SK-N-SH (cell line): ENCODE data around the gene TM9SF4. TPM values are rescaled to one million over a fixed set of nuclear protein-coding genes. Genes with fewer than 3 reads are reported as not detected.

Source experiments
- CTCF ChIA-PET: fragments of 300-600, 350-600 bp; formaldehyde crosslinking; extraction: SDS; loops from one replicate; lab custom pipeline; 2021; lab: Yijun Ruan, JAX
- POLR2A ChIA-PET: fragments of 350-600 bp; sonication (Branson Sonifier 250); formaldehyde crosslinking; extraction: SDS; loops from one replicate; lab custom pipeline; 2020; ENCODE audit warnings: antibody characterized with exemption, inconsistent platforms; lab: Yijun Ruan, JAX
- DNase-seq: peaks from one replicate; pipeline ENCODE4 v3.0.0; 2012
- H2AFZ ChIP-seq: fragments of 200-600 bp; sonication (generic); 2 replicates; pipeline ENCODE4 v1.8.1; 2016; ENCODE audit warnings: antibody characterized with exemption, mild to moderate bottlenecking, low read depth
- H3F3A ChIP-seq: fragments of 200-600 bp; sonication (generic); replicated peaks from 2 replicates; pipeline ENCODE3; 2016; ENCODE audit warnings: antibody characterized with exemption, mild to moderate bottlenecking; ENCODE audit not compliant: insufficient read depth
- H3K27ac ChIP-seq, 2 experiments: fragments of 200-500 bp in 1 of 2; fragments of 200-600 bp in 1 of 2; sonication (Bioruptor generic) in 1 of 2; sonication (generic), shearing (Covaris generic) in 1 of 2; 2 replicates each; pipeline versions ENCODE4 v1.5.1 to v1.6.1; 2014 to 2016; ENCODE audit warnings: low read depth in 2 of 2, inconsistent platforms in 1 of 2, low read length in 1 of 2, mild to moderate bottlenecking in 1 of 2, mixed read lengths in 1 of 2
- H3K27me3 ChIP-seq: fragments of 200-600 bp; sonication (generic), shearing (Covaris generic); 2 replicates; pipeline ENCODE4 v1.6.1; 2016; ENCODE audit warnings: mixed run types; ENCODE audit not compliant: insufficient read depth
- H3K36me3 ChIP-seq, 2 experiments: fragments of 200-500 bp in 1 of 2; fragments of 200-600 bp in 1 of 2; sonication (Bioruptor generic) in 1 of 2; sonication (generic) in 1 of 2; replicated peaks in 1 of 2; 2 replicates each; pipeline versions ENCODE3 to v1.5.1; 2014 to 2016; ENCODE audit warnings: low read length in 1 of 2, mild to moderate bottlenecking in 1 of 2; ENCODE audit not compliant: insufficient read depth in 2 of 2, control insufficient read depth in 1 of 2
- H3K4me1 ChIP-seq, 2 experiments: fragments of 200-500 bp in 1 of 2; fragments of 200-600 bp in 1 of 2; sonication (Bioruptor generic) in 1 of 2; sonication (generic), shearing (Covaris generic) in 1 of 2; 2 replicates each; pipeline versions ENCODE4 v1.5.1 to v1.6.1; 2014 to 2016; ENCODE audit warnings: low read depth in 1 of 2, low read length in 1 of 2, mixed run types in 1 of 2; ENCODE audit not compliant: insufficient read depth in 2 of 2, control insufficient read depth in 1 of 2
- H3K4me2 ChIP-seq: fragments of 200-600 bp; sonication (generic), shearing (Covaris generic); 2 replicates; pipeline ENCODE4 v1.6.1; 2017; ENCODE audit warnings: mixed run types
- H3K4me3 ChIP-seq, 2 experiments: fragments of 200-500 bp in 1 of 2; fragments of 200-600 bp in 1 of 2; sonication (Bioruptor generic) in 1 of 2; sonication (generic), shearing (Covaris generic) in 1 of 2; 2 replicates each; pipeline versions ENCODE4 v1.5.1 to v1.8.1; 2014 to 2016; ENCODE audit warnings: low read depth in 2 of 2, inconsistent platforms in 1 of 2, low read length in 1 of 2, mild to moderate bottlenecking in 1 of 2, mixed read lengths in 1 of 2, moderate library complexity in 1 of 2
- H3K79me2 ChIP-seq: fragments of 200-600 bp; sonication (generic); 2 replicates; pipeline ENCODE4 v1.8.1; 2017; ENCODE audit warnings: mild to moderate bottlenecking; ENCODE audit not compliant: insufficient read depth
- H3K9ac ChIP-seq: fragments of 200-600 bp; sonication (generic); 2 replicates; pipeline ENCODE4 v1.6.1; 2017; ENCODE audit warnings: mixed run types
- H3K9me2 ChIP-seq: fragments of 200-600 bp; sonication (generic); 2 replicates; pipeline ENCODE4 v1.6.1; 2017; ENCODE audit warnings: mixed run types
- H3K9me3 ChIP-seq: fragments of 200-600 bp; sonication (generic); 2 replicates; pipeline ENCODE4 v1.6.1; 2017; ENCODE audit warnings: mixed run types, mild to moderate bottlenecking, moderate library complexity
- H4K20me1 ChIP-seq: fragments of 200-600 bp; sonication (generic); 2 replicates; pipeline ENCODE4 v1.6.1; 2017; ENCODE audit warnings: mild to moderate bottlenecking, mixed run types; ENCODE audit not compliant: insufficient read depth
- CHD2 ChIP-seq: fragments of 150-350 bp; IDR thresholded peaks from 2 replicates; pipeline ENCODE4 v1.6.1; 2018; ENCODE audit warnings: low read length; ENCODE audit not compliant: partially characterized antibody
- EP300 ChIP-seq, 2 experiments: IDR thresholded peaks; 2 replicates each; pipeline versions ENCODE4 v1.4.0 to v1.6.1; 2012; ENCODE audit warnings: borderline replicate concordance in 1 of 2, low read depth in 1 of 2, low read length in 1 of 2
- EZH2phosphoT487 ChIP-seq: fragments of 200-600 bp; sonication (generic); IDR thresholded peaks from 2 replicates; pipeline ENCODE4 v1.6.1; 2017; ENCODE audit warnings: low read depth, mixed run types, mild to moderate bottlenecking, antibody characterized with exemption, moderate library complexity, borderline replicate concordance
- FOSL2 ChIP-seq: IDR thresholded peaks from 2 replicates; pipeline ENCODE4 v1.4.0; 2012; ENCODE audit warnings: low read depth, mild to moderate bottlenecking, moderate library complexity, borderline replicate concordance
- FOXJ3 ChIP-seq: sonication (generic); formaldehyde crosslinking; IDR thresholded peaks from 2 replicates; pipeline ENCODE4 v1.5.1; 2020; ENCODE audit warnings: mild to moderate bottlenecking, missing genetic modification reagents
- FOXM1 ChIP-seq: IDR thresholded peaks from 2 replicates; pipeline ENCODE4 v1.4.0; 2012; ENCODE audit warnings: low read depth, mild to moderate bottlenecking
- GATA2 ChIP-seq: sonication (generic); formaldehyde crosslinking; IDR thresholded peaks from 2 replicates; pipeline ENCODE4 v1.5.0; 2020; ENCODE audit warnings: mild to moderate bottlenecking, missing genetic modification reagents
- JUND ChIP-seq: IDR thresholded peaks from 2 replicates; pipeline ENCODE4 v1.4.0; 2012
- MXI1 ChIP-seq: IDR thresholded peaks from 2 replicates; pipeline ENCODE4 v1.6.1; 2012; ENCODE audit warnings: mild to moderate bottlenecking, low read depth, low read length, improper control_type of control experiment
- NRF1 ChIP-seq: IDR thresholded peaks from 2 replicates; pipeline ENCODE4 v1.6.1; 2012; ENCODE audit warnings: low read depth, mild to moderate bottlenecking, low read length
- RAD21 ChIP-seq: IDR thresholded peaks from 2 replicates; pipeline ENCODE4 v1.6.1; 2012; ENCODE audit warnings: mild to moderate bottlenecking, low read length
- RFX5 ChIP-seq: IDR thresholded peaks from 2 replicates; pipeline ENCODE4 v1.6.1; 2012; ENCODE audit warnings: mild to moderate bottlenecking, improper control_type of control experiment, low read length
- RXRA ChIP-seq: IDR thresholded peaks from 2 replicates; pipeline ENCODE4 v1.4.0; 2012; ENCODE audit warnings: low read depth, mild to moderate bottlenecking, borderline replicate concordance
- SIN3A ChIP-seq: IDR thresholded peaks from 2 replicates; pipeline ENCODE4 v1.6.1; 2012; ENCODE audit warnings: low read depth, mild to moderate bottlenecking, low read length, moderate library complexity, borderline replicate concordance
- TCF12 ChIP-seq: IDR thresholded peaks from 2 replicates; pipeline ENCODE4 v1.4.0; 2012
- TEAD4 ChIP-seq: IDR thresholded peaks from 2 replicates; pipeline ENCODE4 v1.4.0; 2012; ENCODE audit warnings: mild to moderate bottlenecking, borderline replicate concordance; ENCODE audit not compliant: insufficient read depth
- YY1 ChIP-seq: IDR thresholded peaks from 2 replicates; pipeline ENCODE4 v1.4.0; 2012; ENCODE audit warnings: low read depth, mild to moderate bottlenecking
- WGBS: methylation state at CpG from one replicate; pipeline ENCODE4 v1.1.6; 2017; ENCODE audit warnings: low lambda C conversion rate; 5-methylcytosine and 5-hydroxymethylcytosine counted together
- polyA plus RNA-seq, 3 experiments: library from polyadenylated mRNA; depleted of rRNA; stranded (reverse); fragments of >200 nt; gene quantifications; 2 replicates each; pipeline ENCODE4 v1.2.3, GENCODE V29; 2012
- TF ChIP-seq, protein P1 (sequence below): fragments of 200-600 bp; sonication (generic); IDR thresholded peaks from 2 replicates; pipeline ENCODE4 v1.6.1; 2017; ENCODE audit warnings: antibody characterized with exemption, mild to moderate bottlenecking, moderate library complexity
- TF ChIP-seq, protein P2 (sequence below): IDR thresholded peaks from 2 replicates; pipeline ENCODE4; 2012

Gene TM9SF4
- polyA plus RNA-seq, 1 of the 3 experiments (the other 2 are of a cell fraction) = 61.0 TPM

DNA sequence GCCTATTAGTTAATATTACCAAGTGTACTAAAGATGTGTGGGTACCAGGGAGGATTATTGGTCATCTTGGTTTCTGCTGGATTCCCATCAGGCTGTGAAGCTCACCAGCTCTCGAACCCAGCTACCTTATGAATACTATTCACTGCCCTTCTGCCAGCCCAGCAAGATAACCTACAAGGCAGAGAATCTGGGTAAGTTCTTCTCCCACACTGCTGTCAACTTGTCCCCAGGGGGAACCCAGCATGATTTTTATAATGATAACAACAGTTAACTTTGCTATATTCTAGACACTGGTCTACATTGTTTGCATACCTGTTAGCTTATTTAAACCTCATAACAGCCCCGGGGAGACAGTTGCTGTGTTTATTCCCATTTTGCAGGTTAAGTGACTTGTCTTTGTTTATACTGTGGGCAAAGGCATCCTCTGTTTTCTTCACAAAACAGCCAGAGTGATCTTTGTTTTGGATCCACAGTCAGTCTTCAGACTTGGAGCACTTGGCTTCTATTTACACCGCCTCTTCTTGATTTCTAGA is 26.5 kb downstream of the TM9SF4 start (continued):
- TF ChIP-seq EP300 (IDR thresholded peaks at IDR 0.05; ENCODE audit: borderline replicate concordance in 1 of 2, low read depth in 1 of 2, low read length in 1 of 2) (no peak), CHD2 (no peak)

DNA sequence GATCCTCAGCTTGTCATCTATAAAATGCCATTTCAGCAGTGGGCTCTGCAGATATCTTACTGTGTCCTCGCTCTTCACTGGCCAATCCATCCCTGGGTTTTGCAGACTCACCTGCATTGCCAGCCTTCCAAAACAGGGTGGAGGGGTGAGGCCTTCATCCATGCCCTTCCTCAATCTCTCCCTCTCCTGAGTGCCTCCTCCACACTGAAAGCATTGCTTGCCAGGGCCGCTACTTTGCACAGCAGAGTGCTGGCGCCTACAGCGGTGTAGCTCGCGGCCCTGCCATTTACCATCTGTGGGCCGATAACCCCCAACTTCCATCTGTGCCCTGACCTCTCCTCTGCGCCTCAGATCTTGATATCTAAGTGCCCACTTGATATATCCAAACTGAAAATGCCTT is 29.4 kb downstream of the TM9SF4 start:
- Histone ChIP-seq H3K4me3 (no peak overlapping the region), H3K4me2 (no peak overlapping the region), H4K20me1 (peaks cover 17% of the 10 kb centered on the region), H3K27me3 (no peaks in the 10 kb centered on the region), H3K9ac (no peak overlapping the region), H3K9me2 (no peaks in the 10 kb centered on the region), H3F3A (peaks cover 1% of the 10 kb centered on the region), H3K4me1 (no peaks in the 10 kb centered on the region), H3K36me3 (peaks cover 32 to 73% of the 10 kb centered on the region in 2 experiments), H2AFZ (no peak overlapping the region), H3K79me2 (no peaks in the 10 kb centered on the region; the same call in 1 of the 2 replicates), H3K27ac (no peak overlapping the region), H3K9me3 (no peaks in the 10 kb centered on the region)
- ChIA-PET CTCF (no interaction called here), POLR2A (no interaction called here)
- WGBS = 94% methylated on average over 7 of the region's 8 CpGs
- TF ChIP-seq, protein P1, sequence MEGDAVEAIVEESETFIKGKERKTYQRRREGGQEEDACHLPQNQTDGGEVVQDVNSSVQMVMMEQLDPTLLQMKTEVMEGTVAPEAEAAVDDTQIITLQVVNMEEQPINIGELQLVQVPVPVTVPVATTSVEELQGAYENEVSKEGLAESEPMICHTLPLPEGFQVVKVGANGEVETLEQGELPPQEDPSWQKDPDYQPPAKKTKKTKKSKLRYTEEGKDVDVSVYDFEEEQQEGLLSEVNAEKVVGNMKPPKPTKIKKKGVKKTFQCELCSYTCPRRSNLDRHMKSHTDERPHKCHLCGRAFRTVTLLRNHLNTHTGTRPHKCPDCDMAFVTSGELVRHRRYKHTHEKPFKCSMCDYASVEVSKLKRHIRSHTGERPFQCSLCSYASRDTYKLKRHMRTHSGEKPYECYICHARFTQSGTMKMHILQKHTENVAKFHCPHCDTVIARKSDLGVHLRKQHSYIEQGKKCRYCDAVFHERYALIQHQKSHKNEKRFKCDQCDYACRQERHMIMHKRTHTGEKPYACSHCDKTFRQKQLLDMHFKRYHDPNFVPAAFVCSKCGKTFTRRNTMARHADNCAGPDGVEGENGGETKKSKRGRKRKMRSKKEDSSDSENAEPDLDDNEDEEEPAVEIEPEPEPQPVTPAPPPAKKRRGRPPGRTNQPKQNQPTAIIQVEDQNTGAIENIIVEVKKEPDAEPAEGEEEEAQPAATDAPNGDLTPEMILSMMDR = no peak
- TF ChIP-seq EP300 (IDR thresholded peaks at IDR 0.05; ENCODE audit: borderline replicate concordance in 1 of 2, low read depth in 1 of 2, low read length in 1 of 2) (no peak), RAD21 (no peak), NRF1 (no peak), GATA2 (CRISPR knock-in tag) (no peak), TCF12 (no peak), SIN3A (no peak), YY1 (no peak), CHD2 (no peak), JUND (no peak), TEAD4 (no peak), EZH2phosphoT487 (no peak), MXI1 (no peak), FOXM1 (no peak), RXRA (no peak), FOSL2 (no peak), RFX5 (no peak), FOXJ3 (no peak)
- TF ChIP-seq, protein P2, sequence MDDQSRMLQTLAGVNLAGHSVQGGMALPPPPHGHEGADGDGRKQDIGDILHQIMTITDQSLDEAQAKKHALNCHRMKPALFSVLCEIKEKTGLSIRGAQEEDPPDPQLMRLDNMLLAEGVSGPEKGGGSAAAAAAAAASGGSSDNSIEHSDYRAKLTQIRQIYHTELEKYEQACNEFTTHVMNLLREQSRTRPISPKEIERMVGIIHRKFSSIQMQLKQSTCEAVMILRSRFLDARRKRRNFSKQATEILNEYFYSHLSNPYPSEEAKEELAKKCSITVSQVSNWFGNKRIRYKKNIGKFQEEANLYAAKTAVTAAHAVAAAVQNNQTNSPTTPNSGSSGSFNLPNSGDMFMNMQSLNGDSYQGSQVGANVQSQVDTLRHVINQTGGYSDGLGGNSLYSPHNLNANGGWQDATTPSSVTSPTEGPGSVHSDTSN = no peak
- no peak for DNase-seq
